Mesendoderm (in vitro differentiated cells): ENCODE results near the gene ZFYVE21.

ENCODE experiments used
- DNase-seq: peaks from one replicate; pipeline ENCODE4 v3.0.0; 2013
- H2AK5ac ChIP-seq: 2 replicates; pipeline ENCODE4 v1.6.1; 2013; ENCODE audit warnings: low read length, inconsistent platforms
- H2BK120ac ChIP-seq: 2 replicates; pipeline ENCODE4 v1.6.1; 2013; ENCODE audit warnings: low read depth, mild to moderate bottlenecking, low read length, moderate library complexity, mixed read lengths
- H2BK15ac ChIP-seq: replicated peaks from 2 replicates; pipeline ENCODE4 v1.6.1; 2013; ENCODE audit warnings: low read depth, mild to moderate bottlenecking, moderate library complexity
- H2BK5ac ChIP-seq: 2 replicates; pipeline ENCODE4 v1.6.1; 2013; ENCODE audit warnings: low read length, inconsistent platforms
- H3K18ac ChIP-seq: 2 replicates; pipeline ENCODE4 v1.6.1; 2013; ENCODE audit warnings: mild to moderate bottlenecking, low read length, mixed read lengths
- H3K23ac ChIP-seq: one replicate; pipeline ENCODE4 v1.6.1; 2013; ENCODE audit warnings: low read length
- H3K27ac ChIP-seq: 2 replicates; pipeline ENCODE4 v1.5.1; 2013; ENCODE audit warnings: low read depth, mild to moderate bottlenecking, inconsistent platforms, low read length, moderate library complexity
- H3K27me3 ChIP-seq: 2 replicates; pipeline ENCODE4 v1.6.1; 2013; ENCODE audit warnings: low read length, control low read depth, mild to moderate bottlenecking, inconsistent platforms; ENCODE audit not compliant: insufficient read depth, poor library complexity
- H3K36me3 ChIP-seq: 2 replicates; pipeline ENCODE4 v1.6.1; 2013; ENCODE audit warnings: low read length, inconsistent platforms; ENCODE audit not compliant: control insufficient read depth, insufficient read depth
- H3K4ac ChIP-seq: one replicate; pipeline ENCODE4 v1.6.1; 2013; ENCODE audit warnings: low read depth, mild to moderate bottlenecking, low read length, moderate library complexity
- H3K4me1 ChIP-seq: 2 replicates; pipeline ENCODE4 v1.6.1; 2013; ENCODE audit warnings: low read depth, low read length, inconsistent platforms; ENCODE audit not compliant: control insufficient read depth
- H3K4me2 ChIP-seq: 2 replicates; pipeline ENCODE4 v1.6.1; 2013; ENCODE audit warnings: low read length
- H3K4me3 ChIP-seq: 2 replicates; pipeline ENCODE4 v1.5.1; 2013; ENCODE audit warnings: mild to moderate bottlenecking, low read length
- H3K56ac ChIP-seq: one replicate; pipeline ENCODE4 v1.6.1; 2013; ENCODE audit warnings: low read length
- H3K79me1 ChIP-seq: 2 replicates; pipeline ENCODE4 v1.6.1; 2013; ENCODE audit warnings: low read length, inconsistent platforms
- H3K79me2 ChIP-seq: 2 replicates; pipeline ENCODE4 v1.6.1; 2013; ENCODE audit warnings: mild to moderate bottlenecking, low read length; ENCODE audit not compliant: control insufficient read depth, insufficient read depth
- H3K9ac ChIP-seq: 2 replicates; pipeline ENCODE4 v1.6.1; 2013; ENCODE audit warnings: low read length, inconsistent platforms
- H4K5ac ChIP-seq: one replicate; pipeline ENCODE4 v1.6.1; 2013; ENCODE audit warnings: low read length
- H4K8ac ChIP-seq: one replicate; pipeline ENCODE4 v1.6.1; 2013; ENCODE audit warnings: low read depth, mild to moderate bottlenecking, control low read depth, low read length, moderate library complexity
- WGBS: extraction: QIAGEN DNeasy Blood & Tissue Kit; methylation state at CpG from one replicate; pipeline ENCODE4 v1.1.7; 2013; ENCODE audit warnings: low lambda C conversion rate, missing lambda C conversion rate; ENCODE audit not compliant: insufficient coverage; ENCODE audit errors: extremely low coverage; 5-methylcytosine and 5-hydroxymethylcytosine counted together

Gene ZFYVE21

DNA sequence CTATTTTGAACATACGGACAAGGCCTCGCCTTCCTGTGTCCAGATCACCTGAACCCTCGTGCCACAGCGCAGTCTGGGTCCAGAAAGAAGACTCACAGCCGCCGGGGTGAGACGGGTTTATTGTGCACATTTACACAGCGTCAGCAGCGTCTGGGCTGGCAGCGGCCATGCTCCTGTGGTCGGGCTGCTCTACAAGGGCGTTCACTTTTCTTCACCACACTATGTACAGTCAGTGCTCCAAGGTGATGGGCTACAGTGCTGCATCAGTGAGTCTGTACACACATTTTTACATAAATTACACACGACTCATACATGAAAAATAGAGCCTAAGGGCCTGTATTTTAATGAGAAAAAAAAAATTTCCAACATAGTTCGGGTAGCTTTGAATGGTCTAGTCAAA is 18.0 kb downstream of the ZFYVE21 start:
- H3K79me1 ChIP-seq, result no peaks in the 10 kb centered on the region
- H3K4me3 ChIP-seq, result no peak overlapping the region
- H3K18ac ChIP-seq, result no peak overlapping the region
- H3K4ac ChIP-seq, result no peak overlapping the region
- H3K27me3 ChIP-seq, result no peaks in the 10 kb centered on the region
- peaks cover 3% of the 10 kb centered on the region for H3K36me3 ChIP-seq
- no peak for DNase-seq
- H3K9ac ChIP-seq, result no peak overlapping the region
- H4K5ac ChIP-seq, result no peak overlapping the region
- WGBS, result no CpG with 5 or more reads among the region's 14 CpGs
- H2AK5ac ChIP-seq, result no peak overlapping the region
- H2BK5ac ChIP-seq, result no peak overlapping the region
- H2BK15ac ChIP-seq, result no peak overlapping the region
- H3K4me2 ChIP-seq, result no peak overlapping the region
- no peaks in the 10 kb centered on the region for H3K79me2 ChIP-seq
- no peak overlapping the region for H3K56ac ChIP-seq
- no peak overlapping the region for H4K8ac ChIP-seq
- H3K27ac ChIP-seq, result no peak overlapping the region
- no peak overlapping the region for H3K23ac ChIP-seq
- H2BK120ac ChIP-seq, result no peak overlapping the region
- no peaks in the 10 kb centered on the region for H3K4me1 ChIP-seq

DNA sequence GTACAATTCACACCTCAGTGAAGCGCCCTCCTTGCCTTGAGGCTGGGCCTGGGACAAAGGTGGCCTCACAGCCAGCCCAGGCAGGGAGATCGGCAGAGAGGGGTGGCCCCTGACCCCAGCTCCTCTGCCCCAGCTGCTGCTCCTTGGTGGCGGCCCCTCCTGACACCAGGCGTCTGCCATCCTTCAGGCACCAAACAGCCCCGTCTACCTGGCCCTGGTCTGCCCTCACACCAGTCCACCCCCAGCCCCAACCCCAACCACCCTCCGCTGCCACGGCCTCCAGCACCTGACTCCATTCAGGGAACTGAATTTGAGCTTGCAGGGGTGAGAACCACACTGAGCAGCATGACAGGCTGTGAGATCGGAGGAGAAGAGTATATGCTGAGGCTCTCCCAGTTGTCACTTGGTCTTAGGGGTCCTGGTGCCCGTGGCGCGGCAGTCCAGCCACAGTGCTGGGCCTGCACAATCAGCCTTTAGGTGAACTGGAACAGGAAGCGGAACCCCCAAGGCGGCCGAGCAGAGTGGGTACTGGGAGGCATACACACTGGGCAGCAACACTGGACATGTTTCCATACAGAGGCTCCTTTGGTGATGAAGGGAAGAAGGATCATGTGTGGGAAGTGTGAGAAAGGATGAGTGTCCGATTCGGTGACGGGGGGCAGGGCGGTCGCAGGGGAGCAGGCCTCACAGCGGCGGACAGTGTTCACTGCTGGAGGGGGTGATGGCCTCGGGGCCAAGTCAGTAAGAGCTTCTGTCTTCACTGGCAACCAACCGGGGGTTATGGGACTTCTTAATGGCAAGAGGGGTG is 18.7 kb downstream of the ZFYVE21 start:
- Histone ChIP-seq H2BK5ac (no peak overlapping the region), H3K9ac (no peak overlapping the region), H2BK120ac (no peak overlapping the region), H3K36me3 (peaks cover 3% of the 10 kb centered on the region), H3K4me2 (no peak overlapping the region), H3K23ac (no peak overlapping the region), H3K18ac (no peak overlapping the region), H3K27me3 (no peaks in the 10 kb centered on the region), H3K79me1 (no peaks in the 10 kb centered on the region), H3K56ac (no peak overlapping the region), H4K5ac (no peak overlapping the region), H2BK15ac (no peak overlapping the region), H3K4ac (no peak overlapping the region), H3K4me1 (no peaks in the 10 kb centered on the region), H4K8ac (no peak overlapping the region), H3K79me2 (no peaks in the 10 kb centered on the region), H3K4me3 (no peak overlapping the region), H2AK5ac (no peak overlapping the region), H3K27ac (no peak overlapping the region)
- DNase-seq, result no peak
- no CpG with 5 or more reads among the region's 23 CpGs for WGBS

DNA sequence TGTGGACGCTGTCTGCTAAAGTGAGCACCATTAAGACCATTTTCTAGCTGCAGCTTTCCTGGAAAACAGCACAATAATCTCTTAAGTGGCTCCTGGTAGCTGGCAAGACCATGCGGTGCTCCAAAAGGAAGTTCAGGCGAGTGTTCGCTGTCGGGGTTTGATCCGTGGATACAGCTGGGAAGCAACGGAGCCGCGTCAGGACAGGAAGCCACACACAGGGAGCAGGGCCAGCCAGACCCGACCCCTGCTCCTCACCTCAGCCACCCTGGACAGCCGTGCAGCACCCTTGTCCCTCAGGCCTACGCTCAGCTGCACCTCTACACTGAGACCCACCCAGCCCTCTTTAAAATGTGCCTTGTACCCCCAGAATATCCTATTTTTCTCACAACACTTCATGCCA is 19.4 kb downstream of the ZFYVE21 start:
- DNase-seq, result no peak
- Histone ChIP-seq H3K9ac (no peak overlapping the region), H3K4ac (no peak overlapping the region), H3K79me2 (no peaks in the 10 kb centered on the region), H3K27ac (no peak overlapping the region), H3K4me1 (no peaks in the 10 kb centered on the region), H3K4me2 (no peak overlapping the region), H2BK120ac (no peak overlapping the region), H2BK5ac (no peak overlapping the region), H3K36me3 (peaks cover 3% of the 10 kb centered on the region), H4K5ac (no peak overlapping the region), H2AK5ac (no peak overlapping the region), H3K23ac (no peak overlapping the region), H3K27me3 (no peaks in the 10 kb centered on the region), H4K8ac (no peak overlapping the region), H3K56ac (no peak overlapping the region), H2BK15ac (no peak overlapping the region), H3K18ac (no peak overlapping the region), H3K4me3 (no peak overlapping the region), H3K79me1 (no peaks in the 10 kb centered on the region)
- WGBS, result no CpG with 5 or more reads among the region's 12 CpGs

DNA sequence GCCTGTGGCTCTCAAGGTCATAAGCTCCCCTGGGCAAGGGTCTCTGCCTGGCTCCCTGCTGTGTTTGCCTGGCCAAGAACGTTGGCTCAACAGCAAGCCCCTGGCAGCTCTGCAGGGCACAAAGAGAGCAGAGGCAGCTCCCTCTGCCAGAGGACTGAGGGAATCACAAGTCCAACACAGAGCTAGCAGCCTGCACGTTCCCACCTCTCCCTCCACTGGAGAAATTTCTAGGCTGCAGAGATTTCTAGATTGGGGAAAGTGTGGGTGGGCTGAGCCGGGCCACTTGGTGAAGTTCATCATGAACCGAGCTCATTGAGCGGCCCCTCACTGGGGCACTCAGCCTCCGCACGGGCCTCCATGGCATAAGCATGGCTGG is 19.8 kb downstream of the ZFYVE21 start:
- Histone ChIP-seq H3K4ac (no peak overlapping the region), H2BK5ac (no peak overlapping the region), H2BK15ac (no peak overlapping the region), H3K9ac (no peak overlapping the region), H3K27me3 (no peaks in the 10 kb centered on the region), H3K56ac (no peak overlapping the region), H2BK120ac (no peak overlapping the region), H3K4me3 (no peak overlapping the region), H3K4me2 (no peak overlapping the region), H3K27ac (no peak overlapping the region), H3K36me3 (peaks cover 3% of the 10 kb centered on the region), H3K79me2 (no peaks in the 10 kb centered on the region), H2AK5ac (no peak overlapping the region), H3K18ac (no peak overlapping the region), H3K23ac (no peak overlapping the region), H4K5ac (no peak overlapping the region), H3K79me1 (no peaks in the 10 kb centered on the region), H4K8ac (no peak overlapping the region), H3K4me1 (no peaks in the 10 kb centered on the region)
- WGBS, result no CpG with 5 or more reads among the region's 7 CpGs
- DNase-seq, result no peak

DNA sequence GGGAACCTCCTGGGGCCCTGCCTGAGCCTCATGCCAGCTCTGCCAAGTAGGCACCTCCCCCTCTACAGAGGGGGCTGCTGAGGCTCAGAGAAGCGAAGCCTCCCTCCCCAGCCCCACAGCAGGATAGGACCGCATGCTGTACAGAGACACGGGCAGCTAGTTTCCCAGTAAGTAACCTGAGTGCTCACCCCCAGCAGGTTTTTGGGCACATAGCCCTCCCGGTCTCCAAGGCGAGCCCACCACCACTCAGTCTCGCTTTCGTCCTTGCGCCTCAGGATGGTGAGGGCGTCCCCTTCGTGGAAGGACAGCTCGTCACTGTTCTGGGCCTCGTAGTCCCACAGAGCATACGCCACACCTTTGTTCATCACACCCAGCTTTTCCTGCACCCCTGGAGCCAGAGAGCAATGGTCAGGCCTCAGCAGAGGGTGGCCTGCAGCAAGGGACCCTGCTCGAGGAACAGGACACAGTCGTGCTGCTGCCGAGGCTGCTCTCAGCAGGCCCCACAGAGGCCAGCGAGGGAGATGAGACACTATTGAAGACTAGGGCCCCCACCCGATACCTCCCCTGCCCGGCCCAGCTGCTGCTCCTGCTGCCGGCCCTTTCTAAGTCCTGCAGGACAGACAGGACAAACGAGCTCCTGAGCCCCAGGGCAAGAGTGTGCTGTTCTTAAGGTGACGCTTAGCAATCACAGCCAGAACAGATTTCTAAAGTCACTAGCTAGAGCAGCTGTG is 20.4 kb downstream of the ZFYVE21 start:
- H3K27ac ChIP-seq, result no peak overlapping the region
- no peaks in the 10 kb centered on the region for H3K79me2 ChIP-seq
- no peak overlapping the region for H4K8ac ChIP-seq
- no peak overlapping the region for H2BK15ac ChIP-seq
- H3K4me1 ChIP-seq, result no peaks in the 10 kb centered on the region
- no peak overlapping the region for H2BK120ac ChIP-seq
- no CpG with 5 or more reads among the region's 22 CpGs for whole genome bisulfite sequencing
- H3K79me1 ChIP-seq, result no peaks in the 10 kb centered on the region
- peaks cover 3% of the 10 kb centered on the region for H3K36me3 ChIP-seq
- no peak overlapping the region for H3K4me2 ChIP-seq
- no peak overlapping the region for H2AK5ac ChIP-seq
- no peak overlapping the region for H3K56ac ChIP-seq
- H4K5ac ChIP-seq, result no peak overlapping the region
- H3K4ac ChIP-seq, result no peak overlapping the region
- H3K4me3 ChIP-seq, result no peak overlapping the region
- H3K9ac ChIP-seq, result no peak overlapping the region
- no peak overlapping the region for H3K18ac ChIP-seq
- H2BK5ac ChIP-seq, result no peak overlapping the region
- no peaks in the 10 kb centered on the region for H3K27me3 ChIP-seq
- no peak overlapping the region for H3K23ac ChIP-seq
- no peak for DNase-seq
